Vagina (tissue), 2 donors: ENCODE results near the gene SETD1B.

Experiments used
- CTCF ChIP-seq, 3 experiments: fragments of 450-650 bp in 2 of 3; fragments of 200-600 bp in 1 of 3; sonication (generic) in 1 of 3; IDR thresholded peaks; one replicate each; pipeline ENCODE4 v1.5.1; 2017 to 2019; ENCODE audit warnings: antibody characterized with exemption in 3 of 3, mild to moderate bottlenecking in 2 of 3, moderate library complexity in 2 of 3
- POLR2A ChIP-seq, 2 donors: fragments of 450-650 bp; IDR thresholded peaks; one replicate each; pipeline ENCODE4 v1.6.1; 2017; ENCODE audit warnings: antibody characterized with exemption in 2 of 2, mild to moderate bottlenecking in 2 of 2, moderate library complexity in 2 of 2

GRCh38 chr12:121803861-121804416, at the start of gene SETD1B:
- TF ChIP-seq POLR2A (IDR thresholded peaks at IDR 0.05), result peak in 1 of 2 donors; percentile 16
- TF ChIP-seq CTCF (IDR thresholded peaks at IDR 0.05), result no peak
